Keratinocyte (primary cell): ENCODE data around the gene BCAM. TPM values are rescaled to one million over a fixed set of nuclear protein-coding genes. Genes with fewer than 3 reads are reported as not detected.

ENCODE experiments used
- DNase-seq: peaks from one replicate; pipeline ENCODE4 v3.0.0-alpha.2; 2011; ENCODE audit warnings: low read depth, missing footprints, low spot score
- FAIRE-seq: peaks from 2 replicates; lab custom pipeline; 2011; peaks lifted over from hg19 to GRCh38; lab: Jason Lieb, UNC
- H2AFZ ChIP-seq: 2 replicates; pipeline ENCODE4 v1.6.0; 2012; ENCODE audit warnings: low read length, control low read depth, inconsistent platforms; ENCODE audit not compliant: control insufficient read depth
- H3K27ac ChIP-seq: 2 replicates; pipeline ENCODE4 v1.5.1; 2011; ENCODE audit warnings: low read length; ENCODE audit not compliant: control insufficient read depth, insufficient read depth
- H3K27me3 ChIP-seq: 3 replicates; pipeline ENCODE4 v1.6.0; 2011; ENCODE audit warnings: low read length; ENCODE audit not compliant: control insufficient read depth, insufficient read depth; ENCODE audit errors: extremely low read depth
- H3K36me3 ChIP-seq, 2 experiments: 2 replicates in 1 of 2; 3 replicates in 1 of 2; pipeline ENCODE4 v1.5.1; 2011; ENCODE audit warnings: low read length in 2 of 2, mild to moderate bottlenecking in 1 of 2; ENCODE audit not compliant: control insufficient read depth in 2 of 2, insufficient read depth in 2 of 2; ENCODE audit errors: extremely low read depth in 1 of 2
- H3K4me1 ChIP-seq: 3 replicates; pipeline ENCODE4 v1.5.1; 2011; ENCODE audit warnings: low read length; ENCODE audit not compliant: control insufficient read depth, insufficient read depth; ENCODE audit errors: extremely low read depth
- H3K4me2 ChIP-seq: 3 replicates; pipeline ENCODE4 v1.6.0; 2011; ENCODE audit warnings: low read depth, low read length; ENCODE audit not compliant: control insufficient read depth, insufficient read depth; ENCODE audit errors: extremely low read depth
- H3K4me3 ChIP-seq, 3 experiments: fragments of 200-600 bp in 1 of 3; sonication (generic) in 1 of 3; 2 replicates in 2 of 3; 3 replicates in 1 of 3; pipeline ENCODE4 v1.5.1; 2011 to 2016; ENCODE audit warnings: low read length in 3 of 3, mild to moderate bottlenecking in 3 of 3, control low read depth in 2 of 3, inconsistent platforms in 1 of 3, low read depth in 1 of 3, mixed read lengths in 1 of 3, mixed run types in 1 of 3, moderate library complexity in 1 of 3; ENCODE audit not compliant: control insufficient read depth in 2 of 3, insufficient read depth in 2 of 3; ENCODE audit errors: extremely low read depth in 1 of 3
- H3K79me2 ChIP-seq: 2 replicates; pipeline ENCODE4 v1.6.0; 2012; ENCODE audit warnings: low read length; ENCODE audit not compliant: control insufficient read depth, insufficient read depth
- H3K9ac ChIP-seq: 3 replicates; pipeline ENCODE4 v1.6.0; 2011; ENCODE audit warnings: low read length; ENCODE audit not compliant: control insufficient read depth, insufficient read depth; ENCODE audit errors: extremely low read depth
- H3K9me1 ChIP-seq: 3 replicates; pipeline ENCODE4 v1.6.0; 2011; ENCODE audit warnings: low read length; ENCODE audit not compliant: control insufficient read depth, insufficient read depth; ENCODE audit errors: extremely low read depth
- H3K9me3 ChIP-seq: 2 replicates; pipeline ENCODE4 v1.5.1; 2012; ENCODE audit warnings: low read depth, low read length; ENCODE audit not compliant: control insufficient read depth
- H4K20me1 ChIP-seq: 3 replicates; pipeline ENCODE4 v1.6.0; 2011; ENCODE audit warnings: low read length; ENCODE audit not compliant: control insufficient read depth, insufficient read depth; ENCODE audit errors: extremely low read depth
- EZH2 ChIP-seq: IDR thresholded peaks from one replicate; pipeline ENCODE4 v1.6.1; 2012; ENCODE audit warnings: inconsistent platforms, mild to moderate bottlenecking, low read length, moderate library complexity
- dilution Hi-C: fragments of 300-500 bp; cut with MboI; formaldehyde crosslinking; loops from one replicate; pipeline ENCODE4 v1.7.0; 2020; ENCODE audit warnings: low sequenced_read_pairs; ENCODE audit not compliant: extremely low pct_ligation_motif_present
- polyA plus RNA-seq, 5 experiments: library from polyadenylated mRNA; depleted of rRNA in 3 of 5; stranded (reverse) in 3 of 5; stranded (forward) in 1 of 5; unstranded in 1 of 5; fragments of >200 nt; gene quantifications; 1 replicate in 1 of 5; 2 replicates in 3 of 5; 3 replicates in 1 of 5; pipeline versions ENCODE4 v1.2.1 to v1.2.3, GENCODE V29; 2011 to 2012; ENCODE audit warnings: missing spikeins in 2 of 5, low read depth in 1 of 5, low replicate concordance in 1 of 5
- TF ChIP-seq, protein P1 (sequence below), 3 experiments: IDR thresholded peaks in 1 of 3; conservative IDR thresholded peaks in 1 of 3; optimal IDR thresholded peaks in 1 of 3; 2 replicates in 2 of 3; 3 replicates in 1 of 3; pipeline versions ENCODE3 to v1.5.1; 2011; ENCODE audit warnings: low read length in 3 of 3, mild to moderate bottlenecking in 3 of 3, moderate library complexity in 2 of 3, control low read depth in 1 of 3, inconsistent platforms in 1 of 3; ENCODE audit not compliant: insufficient read depth in 2 of 3; ENCODE audit errors: extremely low read depth in 1 of 3

BCAM gene
- polyA plus RNA-seq, 1 donor (not counting 4 experiments of a cell fraction or from before 2014, with no cell fraction given) = 13.6 TPM

DNA sequence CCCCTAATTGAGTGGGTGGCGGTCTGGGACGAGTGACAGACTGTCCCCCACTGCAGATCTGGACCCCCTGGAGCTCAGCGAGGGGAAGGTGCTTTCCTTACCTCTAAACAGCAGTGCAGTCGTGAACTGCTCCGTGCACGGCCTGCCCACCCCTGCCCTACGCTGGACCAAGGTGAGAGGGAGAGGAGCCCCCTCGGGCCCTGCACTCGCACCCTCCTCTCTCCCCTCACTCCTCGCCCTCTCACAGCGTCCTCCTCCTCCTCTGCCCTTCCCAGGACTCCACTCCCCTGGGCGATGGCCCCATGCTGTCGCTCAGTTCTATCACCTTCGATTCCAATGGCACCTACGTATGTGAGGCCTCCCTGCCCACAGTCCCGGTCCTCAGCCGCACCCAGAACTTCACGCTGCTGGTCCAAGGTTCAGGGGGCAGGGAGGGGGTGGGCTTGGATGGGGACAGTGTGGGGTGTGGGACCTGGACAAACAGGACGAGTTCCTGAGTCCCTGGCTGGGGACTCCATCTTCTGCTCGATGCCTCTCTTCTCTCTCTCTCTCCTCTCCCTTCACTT lies 9.6 kb downstream of the BCAM start:
- TF ChIP-seq, protein P1, sequence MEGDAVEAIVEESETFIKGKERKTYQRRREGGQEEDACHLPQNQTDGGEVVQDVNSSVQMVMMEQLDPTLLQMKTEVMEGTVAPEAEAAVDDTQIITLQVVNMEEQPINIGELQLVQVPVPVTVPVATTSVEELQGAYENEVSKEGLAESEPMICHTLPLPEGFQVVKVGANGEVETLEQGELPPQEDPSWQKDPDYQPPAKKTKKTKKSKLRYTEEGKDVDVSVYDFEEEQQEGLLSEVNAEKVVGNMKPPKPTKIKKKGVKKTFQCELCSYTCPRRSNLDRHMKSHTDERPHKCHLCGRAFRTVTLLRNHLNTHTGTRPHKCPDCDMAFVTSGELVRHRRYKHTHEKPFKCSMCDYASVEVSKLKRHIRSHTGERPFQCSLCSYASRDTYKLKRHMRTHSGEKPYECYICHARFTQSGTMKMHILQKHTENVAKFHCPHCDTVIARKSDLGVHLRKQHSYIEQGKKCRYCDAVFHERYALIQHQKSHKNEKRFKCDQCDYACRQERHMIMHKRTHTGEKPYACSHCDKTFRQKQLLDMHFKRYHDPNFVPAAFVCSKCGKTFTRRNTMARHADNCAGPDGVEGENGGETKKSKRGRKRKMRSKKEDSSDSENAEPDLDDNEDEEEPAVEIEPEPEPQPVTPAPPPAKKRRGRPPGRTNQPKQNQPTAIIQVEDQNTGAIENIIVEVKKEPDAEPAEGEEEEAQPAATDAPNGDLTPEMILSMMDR (optimal IDR thresholded peaks at IDR 0.05 in 1 of 3, IDR thresholded peaks at IDR 0.05 in 1 of 3, conservative IDR thresholded peaks at IDR 0.05 in 1 of 3; ENCODE audit: extremely low read depth in 1 of 3, insufficient read depth in 2 of 3, low read length in 3 of 3) = no peak
- TF ChIP-seq EZH2 = no peak
- no peak overlapping the region for H2AFZ ChIP-seq
- FAIRE-seq (no peak), DNase-seq (no peak)
- H4K20me1 ChIP-seq = peaks cover 4% of the 10 kb centered on the region
- H3K27ac ChIP-seq = no peak overlapping the region
- no peak overlapping the region for H3K9ac ChIP-seq
- dilution Hi-C loops = no loop called here
- peaks cover 15 to 21% of the 10 kb centered on the region in 2 experiments for H3K36me3 ChIP-seq
- H3K27me3 ChIP-seq = no peaks in the 10 kb centered on the region
- no peak overlapping the region for H3K4me2 ChIP-seq
- H3K9me1 ChIP-seq = no peaks in the 10 kb centered on the region
- no peaks in the 10 kb centered on the region for H3K9me3 ChIP-seq
- no peaks in the 10 kb centered on the region for H3K79me2 ChIP-seq
- no peaks in the 10 kb centered on the region for H3K4me1 ChIP-seq
- no peak overlapping the region for H3K4me3 ChIP-seq

DNA sequence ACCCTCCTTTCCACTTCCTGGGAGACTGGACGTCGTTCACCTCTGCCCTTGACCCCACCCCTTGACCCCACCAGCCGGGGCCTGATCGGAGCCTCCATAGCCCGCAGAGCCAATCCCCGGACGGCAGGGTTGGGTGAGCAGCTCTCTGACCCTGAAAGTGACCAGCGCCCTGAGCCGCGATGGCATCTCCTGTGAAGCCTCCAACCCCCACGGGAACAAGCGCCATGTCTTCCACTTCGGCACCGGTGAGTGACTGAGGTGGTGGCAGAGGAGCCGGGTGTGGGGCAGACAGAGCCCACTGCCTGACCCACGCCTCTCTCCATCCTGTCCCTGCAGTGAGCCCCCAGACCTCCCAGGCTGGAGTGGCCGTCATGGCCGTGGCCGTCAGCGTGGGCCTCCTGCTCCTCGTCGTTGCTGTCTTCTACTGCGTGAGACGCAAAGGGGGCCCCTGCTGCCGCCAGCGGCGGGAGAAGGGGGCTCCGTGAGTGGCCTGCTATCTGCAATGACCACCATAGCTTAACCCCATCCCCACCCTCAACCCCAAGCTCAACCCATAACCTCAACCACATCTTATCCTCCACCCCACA lies 10.4 kb downstream of the BCAM start:
- dilution Hi-C loops = no loop called here

More for the DNA sequence above, 10.4 kb downstream of the BCAM start:
- Histone ChIP-seq H3K79me2 (no peaks in the 10 kb centered on the region), H3K9ac (no peak overlapping the region), H3K27me3 (no peaks in the 10 kb centered on the region), H3K4me2 (no peak overlapping the region), H2AFZ (no peak overlapping the region), H4K20me1 (no peaks in the 10 kb centered on the region), H3K27ac (no peak overlapping the region), H3K9me3 (no peaks in the 10 kb centered on the region), H3K9me1 (no peaks in the 10 kb centered on the region), H3K4me1 (no peaks in the 10 kb centered on the region), H3K4me3 (no peak overlapping the region), H3K36me3 (peaks cover 11 to 20% of the 10 kb centered on the region in 2 experiments)
- no peak for DNase-seq
- TF ChIP-seq, protein P1 (optimal IDR thresholded peaks at IDR 0.05 in 1 of 3, IDR thresholded peaks at IDR 0.05 in 1 of 3, conservative IDR thresholded peaks at IDR 0.05 in 1 of 3; ENCODE audit: extremely low read depth in 1 of 3, insufficient read depth in 2 of 3, low read length in 3 of 3) = no peak
- TF ChIP-seq EZH2 = no peak
- no peak for FAIRE-seq
